ENCODE measurements around the gene SLC22A31.

The SLC22A31 gene

GRCh38 chr16:89161763-89162713 is 38.3 kb downstream of the SLC22A31 start:
- TF ChIP-seq ZNF70 (CRISPR knock-in tag; IDR thresholded peaks at IDR 0.05) (no peak), BACH2 (CRISPR knock-in tag; IDR thresholded peaks at IDR 0.05; ENCODE audit: borderline replicate concordance) (no peak), RARB (CRISPR knock-in tag; IDR thresholded peaks at IDR 0.05) (no peak), CSDC2 (CRISPR knock-in tag; IDR thresholded peaks at IDR 0.05) (no peak), TOX (CRISPR knock-in tag; IDR thresholded peaks at IDR 0.05; ENCODE audit: borderline replicate concordance) (no peak), ZFP30 (CRISPR knock-in tag; IDR thresholded peaks at IDR 0.05) (no peak), ISL1 (CRISPR knock-in tag; IDR thresholded peaks at IDR 0.05) (no peak), ZNF8 (CRISPR knock-in tag; IDR thresholded peaks at IDR 0.05) (no peak), SNAI2 (CRISPR knock-in tag; IDR thresholded peaks at IDR 0.05) (no peak), ZNF565 (CRISPR knock-in tag; conservative IDR thresholded peaks at IDR 0.05; ENCODE audit: low read depth) (no peak), POU6F1 (CRISPR knock-in tag; IDR thresholded peaks at IDR 0.05; ENCODE audit: borderline replicate concordance, low read depth) (no peak), PATZ1 (CRISPR knock-in tag; IDR thresholded peaks at IDR 0.05; ENCODE audit: borderline replicate concordance) (no peak), CSRNP3 (CRISPR knock-in tag; IDR thresholded peaks at IDR 0.05) (no peak), OSR1 (CRISPR knock-in tag; IDR thresholded peaks at IDR 0.05) (no peak)
- ATAC-seq: no peak

GRCh38 chr16:89160977-89161701 is 39.2 kb downstream of the SLC22A31 start:
- no peak for ATAC-seq
- TF ChIP-seq CSRNP3 (CRISPR knock-in tag; IDR thresholded peaks at IDR 0.05) (no peak), CSDC2 (CRISPR knock-in tag; IDR thresholded peaks at IDR 0.05) (no peak), TSHZ2 (CRISPR knock-in tag; IDR thresholded peaks at IDR 0.05) (no peak), ZC3H10 (CRISPR knock-in tag; IDR thresholded peaks at IDR 0.05) (no peak), ESRRG (CRISPR knock-in tag; IDR thresholded peaks at IDR 0.05) (no peak), TCF4 (CRISPR knock-in tag; IDR thresholded peaks at IDR 0.05; ENCODE audit: borderline replicate concordance) (no peak), ZFP30 (CRISPR knock-in tag; IDR thresholded peaks at IDR 0.05) (no peak), GLIS3 (CRISPR knock-in tag; IDR thresholded peaks at IDR 0.05) (no peak), ZNF565 (CRISPR knock-in tag; conservative IDR thresholded peaks at IDR 0.05; ENCODE audit: low read depth) (no peak), CREB5 (CRISPR knock-in tag; IDR thresholded peaks at IDR 0.05; ENCODE audit: low read depth) (no peak), SNAI2 (CRISPR knock-in tag; IDR thresholded peaks at IDR 0.05) (no peak)
